ENCODE measurements around the gene HIVEP3.

DNA sequence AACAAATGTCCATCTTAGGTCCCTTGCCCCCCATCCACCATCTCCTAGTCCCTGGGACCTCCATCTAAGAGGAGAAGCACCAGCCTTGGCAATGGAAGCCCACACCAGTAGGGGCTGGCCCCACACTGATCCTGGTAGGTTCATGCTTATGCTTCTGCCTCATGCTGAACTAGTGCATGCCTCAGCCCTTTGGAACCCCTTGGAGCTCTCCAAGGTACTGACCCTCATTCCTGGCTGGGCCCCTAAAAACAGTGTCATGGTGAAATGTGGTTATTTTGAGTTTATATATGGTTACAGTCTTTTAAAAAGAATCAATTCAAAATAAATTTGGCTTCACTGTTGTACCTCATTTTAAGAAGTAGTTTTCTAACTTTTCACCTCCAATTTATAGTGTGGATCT, 108.3 kb downstream of the HIVEP3 start:
- TF ChIP-seq, protein P1, sequence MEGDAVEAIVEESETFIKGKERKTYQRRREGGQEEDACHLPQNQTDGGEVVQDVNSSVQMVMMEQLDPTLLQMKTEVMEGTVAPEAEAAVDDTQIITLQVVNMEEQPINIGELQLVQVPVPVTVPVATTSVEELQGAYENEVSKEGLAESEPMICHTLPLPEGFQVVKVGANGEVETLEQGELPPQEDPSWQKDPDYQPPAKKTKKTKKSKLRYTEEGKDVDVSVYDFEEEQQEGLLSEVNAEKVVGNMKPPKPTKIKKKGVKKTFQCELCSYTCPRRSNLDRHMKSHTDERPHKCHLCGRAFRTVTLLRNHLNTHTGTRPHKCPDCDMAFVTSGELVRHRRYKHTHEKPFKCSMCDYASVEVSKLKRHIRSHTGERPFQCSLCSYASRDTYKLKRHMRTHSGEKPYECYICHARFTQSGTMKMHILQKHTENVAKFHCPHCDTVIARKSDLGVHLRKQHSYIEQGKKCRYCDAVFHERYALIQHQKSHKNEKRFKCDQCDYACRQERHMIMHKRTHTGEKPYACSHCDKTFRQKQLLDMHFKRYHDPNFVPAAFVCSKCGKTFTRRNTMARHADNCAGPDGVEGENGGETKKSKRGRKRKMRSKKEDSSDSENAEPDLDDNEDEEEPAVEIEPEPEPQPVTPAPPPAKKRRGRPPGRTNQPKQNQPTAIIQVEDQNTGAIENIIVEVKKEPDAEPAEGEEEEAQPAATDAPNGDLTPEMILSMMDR (IDR thresholded peaks at IDR 0.05; ENCODE audit: insufficient read depth, low read length): no peak
- TF ChIP-seq GABPA (IDR thresholded peaks at IDR 0.05; ENCODE audit: low read depth) (no peak), POLR2AphosphoS5 (IDR thresholded peaks at IDR 0.05; ENCODE audit: low read depth) (no peak), SPI1 (IDR thresholded peaks at IDR 0.05; ENCODE audit: borderline replicate concordance, low read depth) (no peak)
